Measurements from ENCODE around the gene ADAP1. TPM values are rescaled to one million over a fixed set of nuclear protein-coding genes. Genes with fewer than 3 reads are reported as not detected.

ADAP1 gene
- total RNA-seq, 2 donors from 2014 or later, result 3.8 to 6.5 TPM

DNA sequence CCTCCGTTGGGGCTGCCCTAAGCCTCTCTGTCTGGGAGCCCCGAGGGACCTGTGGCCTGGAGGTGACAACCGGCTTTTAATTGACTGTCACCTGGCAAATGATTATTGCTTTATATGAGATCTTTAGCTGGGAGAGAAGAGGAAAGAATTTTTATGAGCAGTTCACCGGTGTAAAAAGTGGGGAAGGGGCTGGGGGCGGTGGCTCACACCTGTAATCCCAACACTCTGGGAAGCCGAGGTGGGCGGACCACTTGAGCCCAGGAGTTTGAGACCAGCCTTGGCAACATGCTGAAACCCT lies 23.5 kb upstream of the ADAP1 start:
- Mint-ChIP-seq H3K27ac (peak overlapping the region; percentile 19), H3K36me3 (ENCODE audit: low read depth) (no peaks in the 10 kb centered on the region), H3K9me3 (no peaks in the 10 kb centered on the region), H3K4me1 (peaks cover 15% of the 10 kb centered on the region), H3K27me3 (ENCODE audit: insufficient read depth) (no peaks in the 10 kb centered on the region), H3K4me3 (no peak overlapping the region)
- Histone ChIP-seq H3K9me3 (ENCODE audit: control insufficient read depth, low read length) (no peaks in the 10 kb centered on the region), H3K4me1 (ENCODE audit: control insufficient read depth, insufficient read depth, low read length) (peaks cover 4% of the 10 kb centered on the region), H3K36me3 (ENCODE audit: control insufficient read depth, insufficient read depth, low read length) (peaks cover 6% of the 10 kb centered on the region), H3K4me3 (ENCODE audit: low read length) (no peak overlapping the region), H3K27ac (ENCODE audit: low read depth, low read length) (peak overlapping the region; percentile 93), H3K27me3 (ENCODE audit: control insufficient read depth, insufficient read depth, low read length, poor library complexity, severe bottlenecking) (no peaks in the 10 kb centered on the region), H3K9ac (ENCODE audit: extremely low read depth, low read length, poor library complexity, severe bottlenecking) (no peak overlapping the region)
- no peak for DNase-seq
- TF ChIP-seq, protein P1, sequence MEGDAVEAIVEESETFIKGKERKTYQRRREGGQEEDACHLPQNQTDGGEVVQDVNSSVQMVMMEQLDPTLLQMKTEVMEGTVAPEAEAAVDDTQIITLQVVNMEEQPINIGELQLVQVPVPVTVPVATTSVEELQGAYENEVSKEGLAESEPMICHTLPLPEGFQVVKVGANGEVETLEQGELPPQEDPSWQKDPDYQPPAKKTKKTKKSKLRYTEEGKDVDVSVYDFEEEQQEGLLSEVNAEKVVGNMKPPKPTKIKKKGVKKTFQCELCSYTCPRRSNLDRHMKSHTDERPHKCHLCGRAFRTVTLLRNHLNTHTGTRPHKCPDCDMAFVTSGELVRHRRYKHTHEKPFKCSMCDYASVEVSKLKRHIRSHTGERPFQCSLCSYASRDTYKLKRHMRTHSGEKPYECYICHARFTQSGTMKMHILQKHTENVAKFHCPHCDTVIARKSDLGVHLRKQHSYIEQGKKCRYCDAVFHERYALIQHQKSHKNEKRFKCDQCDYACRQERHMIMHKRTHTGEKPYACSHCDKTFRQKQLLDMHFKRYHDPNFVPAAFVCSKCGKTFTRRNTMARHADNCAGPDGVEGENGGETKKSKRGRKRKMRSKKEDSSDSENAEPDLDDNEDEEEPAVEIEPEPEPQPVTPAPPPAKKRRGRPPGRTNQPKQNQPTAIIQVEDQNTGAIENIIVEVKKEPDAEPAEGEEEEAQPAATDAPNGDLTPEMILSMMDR (conservative IDR thresholded peaks at IDR 0.05), result no peak
- 89 to 96% methylated on average over 6 to 7 of the region's 7 CpGs for WGBS, 2 experiments (ENCODE audit: insufficient coverage in 1 of 2, insufficient read length in 1 of 2)

DNA sequence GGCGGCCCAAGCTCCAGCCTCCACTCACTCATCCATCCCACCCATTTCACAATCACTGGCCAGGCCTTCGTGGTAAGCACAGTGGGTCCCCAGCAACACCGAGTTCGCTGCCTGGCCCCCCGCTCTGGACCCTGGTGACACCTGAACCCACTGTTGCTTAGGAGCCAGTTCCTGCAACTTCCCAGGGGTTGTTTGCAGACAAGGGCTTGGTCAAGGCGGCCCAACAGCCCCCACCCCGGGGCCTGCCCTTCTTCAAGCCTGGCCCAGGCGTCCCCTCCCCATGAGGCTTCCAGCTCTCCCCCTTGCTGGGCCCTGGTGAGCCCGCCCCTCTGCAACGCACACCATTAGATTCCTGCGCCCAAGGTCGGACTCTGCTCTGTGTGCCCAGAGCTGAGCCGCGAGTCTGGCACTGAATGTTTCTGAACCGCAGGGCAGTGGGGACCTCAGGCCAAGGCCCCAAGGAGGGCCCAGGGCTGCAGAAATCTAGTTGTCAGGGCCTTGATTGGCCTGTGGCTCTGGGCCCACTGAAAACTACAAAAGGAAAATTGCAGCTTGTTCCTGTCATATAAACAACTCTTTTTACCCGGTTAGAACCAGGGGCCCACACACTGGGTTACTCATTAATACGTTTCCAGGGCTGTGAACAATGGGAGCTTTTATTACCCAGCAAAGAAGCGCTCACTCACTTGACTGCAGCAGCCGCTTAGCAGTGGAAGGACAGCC lies 23.0 kb upstream of the ADAP1 start:
- Histone ChIP-seq H3K27ac (ENCODE audit: low read depth, low read length) (peak overlapping the region; percentile 93), H3K9ac (ENCODE audit: extremely low read depth, low read length, poor library complexity, severe bottlenecking) (no peak overlapping the region), H3K4me1 (ENCODE audit: control insufficient read depth, insufficient read depth, low read length) (peaks cover 4% of the 10 kb centered on the region), H3K9me3 (ENCODE audit: control insufficient read depth, low read length) (no peaks in the 10 kb centered on the region), H3K36me3 (ENCODE audit: control insufficient read depth, insufficient read depth, low read length) (peaks cover 11% of the 10 kb centered on the region), H3K27me3 (ENCODE audit: control insufficient read depth, insufficient read depth, low read length, poor library complexity, severe bottlenecking) (no peaks in the 10 kb centered on the region), H3K4me3 (ENCODE audit: low read length) (no peak overlapping the region)
- H3K9me3 Mint-ChIP-seq, result no peaks in the 10 kb centered on the region
- H3K4me1 Mint-ChIP-seq, result peaks cover 15% of the 10 kb centered on the region
- H3K27ac Mint-ChIP-seq, result peak overlapping the region; percentile 19
- no peaks in the 10 kb centered on the region for H3K27me3 Mint-ChIP-seq (ENCODE audit: insufficient read depth)
- peak overlapping the region; percentile 26 for H3K4me3 Mint-ChIP-seq
- 85 to 87% methylated on average over 13 to 19 of the region's 19 CpGs for WGBS, 2 experiments (ENCODE audit: insufficient coverage in 1 of 2, insufficient read length in 1 of 2)
- H3K36me3 Mint-ChIP-seq (ENCODE audit: low read depth), result peaks cover 2% of the 10 kb centered on the region
- DNase-seq, result no peak
- TF ChIP-seq, protein P1 (conservative IDR thresholded peaks at IDR 0.05), result no peak

DNA sequence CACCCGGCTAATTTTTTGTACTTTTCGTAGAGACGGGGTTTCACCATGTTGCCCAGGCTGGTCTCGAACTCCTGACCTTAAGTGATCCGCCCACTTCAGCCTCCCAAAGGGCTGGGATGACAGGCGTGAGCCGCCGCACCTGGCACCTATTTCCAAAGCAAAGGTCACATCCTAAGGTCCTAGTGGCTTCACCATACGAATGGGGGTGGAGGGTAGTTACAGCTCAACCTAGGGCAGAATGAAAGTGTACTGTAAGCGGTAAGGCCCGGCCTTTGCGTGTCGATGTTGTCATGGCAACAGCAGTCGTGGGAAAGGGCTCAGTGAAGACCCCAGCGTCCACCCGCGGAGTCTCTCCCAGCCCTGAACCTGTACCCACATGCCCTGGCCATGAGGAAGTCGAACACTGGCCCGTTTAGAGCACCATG lies 22.4 kb upstream of the ADAP1 start:
- Histone ChIP-seq H3K36me3 (ENCODE audit: control insufficient read depth, insufficient read depth, low read length) (peaks cover 16% of the 10 kb centered on the region), H3K4me3 (ENCODE audit: low read length) (no peak overlapping the region), H3K4me1 (ENCODE audit: control insufficient read depth, insufficient read depth, low read length) (peaks cover 4% of the 10 kb centered on the region), H3K27ac (ENCODE audit: low read depth, low read length) (peak overlapping the region; percentile 93), H3K9me3 (ENCODE audit: control insufficient read depth, low read length) (no peaks in the 10 kb centered on the region), H3K9ac (ENCODE audit: extremely low read depth, low read length, poor library complexity, severe bottlenecking) (no peak overlapping the region), H3K27me3 (ENCODE audit: control insufficient read depth, insufficient read depth, low read length, poor library complexity, severe bottlenecking) (no peaks in the 10 kb centered on the region)
- TF ChIP-seq, protein P1 (conservative IDR thresholded peaks at IDR 0.05), result no peak
- H3K27ac Mint-ChIP-seq, result peak overlapping the region; percentile 19
- 91 to 92% methylated on average over 19 of the region's 19 CpGs for WGBS, 2 experiments (ENCODE audit: insufficient coverage in 1 of 2, insufficient read length in 1 of 2)
- peaks cover 8% of the 10 kb centered on the region for H3K36me3 Mint-ChIP-seq (ENCODE audit: low read depth)
- no peaks in the 10 kb centered on the region for H3K9me3 Mint-ChIP-seq
- no peaks in the 10 kb centered on the region for H3K27me3 Mint-ChIP-seq (ENCODE audit: insufficient read depth)
- peaks cover 15% of the 10 kb centered on the region for H3K4me1 Mint-ChIP-seq
- H3K4me3 Mint-ChIP-seq, result no peak overlapping the region
- DNase-seq, result no peak
